Fibroblast of skin of scalp (primary cell): ENCODE data around the gene BTG2. TPM values are rescaled to one million over a fixed set of nuclear protein-coding genes. Genes with fewer than 3 reads are reported as not detected.
"Not testable (repeated sequence)": the region's sequence is repeated elsewhere in the genome, so short reads cannot be mapped to it uniquely, and the experiment has no call there.

Experiments
- DNase-seq: peaks from one replicate; pipeline ENCODE4 v3.0.0-alpha.2; 2013
- polyA plus RNA-seq, 2 experiments: library from polyadenylated mRNA; unstranded; fragments of 120-200 nt; gene quantifications; one replicate each; pipeline ENCODE4 v1.2.1, GENCODE V29; 2013; ENCODE audit not compliant: insufficient read length in 2 of 2

BTG2 gene
- polyA plus RNA-seq (2013, experiment 1 of 2; ENCODE audit: insufficient read length): 14.1 TPM
- 19.8 TPM for polyA plus RNA-seq (2013, experiment 2 of 2; ENCODE audit: insufficient read length)

GRCh38 chr1:203304919-203305808 lies at the start of gene BTG2:
TSS of gene BTG2 (plus strand) at chr1:203305519. CDS start at chr1:203305607, 88 bp downstream.
- peak; percentile 89 for DNase-seq

- DNase-seq: not testable (repeated sequence)
These were observed 48.7 kb upstream of the BTG2 start for GRCh38 chr1:203256636-203257035.

GRCh38 chr1:203263496-203263895 lies 41.8 kb upstream of the BTG2 start:
- no peak for DNase-seq

GRCh38 chr1:203264052-203264501 lies 41.2 kb upstream of the BTG2 start:
- peak; percentile 14 for DNase-seq

GRCh38 chr1:203265541-203265940 lies 39.8 kb upstream of the BTG2 start:
- no peak for DNase-seq

- not testable (repeated sequence) for DNase-seq
These were observed 39.2 kb upstream of the BTG2 start for GRCh38 chr1:203266140-203266539.

GRCh38 chr1:203267347-203267846 lies 37.9 kb upstream of the BTG2 start:
- peak; percentile 86 for DNase-seq

GRCh38 chr1:203267912-203268311 lies 37.4 kb upstream of the BTG2 start:
- DNase-seq: no peak

- DNase-seq: peak; percentile 68
These were observed 36.2 kb upstream of the BTG2 start for GRCh38 chr1:203268901-203269653.

GRCh38 chr1:203269654-203270020 lies 35.7 kb upstream of the BTG2 start:
- no peak for DNase-seq

GRCh38 chr1:203270448-203270847 lies 34.9 kb upstream of the BTG2 start:
- DNase-seq: no peak

GRCh38 chr1:203271018-203271743 lies 34.1 kb upstream of the BTG2 start:
- DNase-seq: peak; percentile 63

- no peak for DNase-seq
These were observed 33.2 kb upstream of the BTG2 start for GRCh38 chr1:203271962-203272632.

GRCh38 chr1:203272633-203273205 lies 32.6 kb upstream of the BTG2 start:
- DNase-seq: no peak

- DNase-seq: peak; percentile 71
These were observed 32.0 kb upstream of the BTG2 start for GRCh38 chr1:203273206-203273868.

- no peak for DNase-seq
These were observed 31.3 kb upstream of the BTG2 start for GRCh38 chr1:203273869-203274602.

- no peak for DNase-seq
These were observed 30.5 kb upstream of the BTG2 start for GRCh38 chr1:203274603-203275381.

- DNase-seq: no peak
These were observed 29.6 kb upstream of the BTG2 start for GRCh38 chr1:203275656-203276272.

GRCh38 chr1:203276408-203276807 lies 28.9 kb upstream of the BTG2 start:
- no peak for DNase-seq
